GM10248 (cell line): ENCODE results near the gene USP48.

Experiments used
- CTCF ChIA-PET: fragments of 300-600 bp; sonication (Branson Sonifier 250); formaldehyde crosslinking; extraction: SDS; loops from one replicate; lab custom pipeline; 2021; ENCODE audit warnings: antibody characterized with exemption; lab: Yijun Ruan, JAX
- POLR2A ChIA-PET: fragments of 350-650 bp; sonication (Branson Sonifier 250); formaldehyde crosslinking; extraction: SDS; loops from one replicate; lab custom pipeline; 2020; ENCODE audit warnings: antibody characterized with exemption; lab: Yijun Ruan, JAX
- DNase-seq: peaks from one replicate; pipeline ENCODE4 v3.0.0; 2012; ENCODE audit errors: extremely low spot score
- TF ChIP-seq, protein P1 (sequence below): IDR thresholded peaks from 2 replicates; pipeline ENCODE4 v1.5.1; 2012; ENCODE audit warnings: mild to moderate bottlenecking, low read depth; ENCODE audit errors: extremely low read depth, missing control alignments, control extremely low read depth

USP48 gene

DNA sequence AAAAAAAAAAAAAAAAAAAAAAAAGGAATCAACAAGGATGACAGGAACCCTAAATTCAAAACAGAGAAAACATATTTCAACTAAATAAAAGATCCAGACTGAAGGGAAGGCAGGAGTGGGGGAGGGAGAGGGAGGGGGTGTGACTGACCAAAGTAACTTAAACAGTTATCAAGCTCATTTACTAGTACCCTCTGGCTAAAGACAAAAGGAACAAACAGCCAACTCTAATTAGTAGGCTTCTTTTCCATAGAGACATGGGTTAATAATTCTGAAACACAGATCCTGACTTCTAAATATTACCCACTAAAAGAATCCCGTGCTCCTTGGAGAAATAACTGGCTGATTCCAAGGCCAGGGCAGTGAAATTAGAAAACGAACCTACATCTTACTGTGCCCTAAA, 23.8 kb downstream of the USP48 start:
- CTCF ChIA-PET = no interaction called here
- TF ChIP-seq, protein P1, sequence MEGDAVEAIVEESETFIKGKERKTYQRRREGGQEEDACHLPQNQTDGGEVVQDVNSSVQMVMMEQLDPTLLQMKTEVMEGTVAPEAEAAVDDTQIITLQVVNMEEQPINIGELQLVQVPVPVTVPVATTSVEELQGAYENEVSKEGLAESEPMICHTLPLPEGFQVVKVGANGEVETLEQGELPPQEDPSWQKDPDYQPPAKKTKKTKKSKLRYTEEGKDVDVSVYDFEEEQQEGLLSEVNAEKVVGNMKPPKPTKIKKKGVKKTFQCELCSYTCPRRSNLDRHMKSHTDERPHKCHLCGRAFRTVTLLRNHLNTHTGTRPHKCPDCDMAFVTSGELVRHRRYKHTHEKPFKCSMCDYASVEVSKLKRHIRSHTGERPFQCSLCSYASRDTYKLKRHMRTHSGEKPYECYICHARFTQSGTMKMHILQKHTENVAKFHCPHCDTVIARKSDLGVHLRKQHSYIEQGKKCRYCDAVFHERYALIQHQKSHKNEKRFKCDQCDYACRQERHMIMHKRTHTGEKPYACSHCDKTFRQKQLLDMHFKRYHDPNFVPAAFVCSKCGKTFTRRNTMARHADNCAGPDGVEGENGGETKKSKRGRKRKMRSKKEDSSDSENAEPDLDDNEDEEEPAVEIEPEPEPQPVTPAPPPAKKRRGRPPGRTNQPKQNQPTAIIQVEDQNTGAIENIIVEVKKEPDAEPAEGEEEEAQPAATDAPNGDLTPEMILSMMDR = no peak
- POLR2A ChIA-PET = interaction anchor here (0.7 kb wide), 1 partner anchor 1511 kb away, joined by 9 read pairs; no protein-coding TSS in a partner anchor
- no peak for DNase-seq

DNA sequence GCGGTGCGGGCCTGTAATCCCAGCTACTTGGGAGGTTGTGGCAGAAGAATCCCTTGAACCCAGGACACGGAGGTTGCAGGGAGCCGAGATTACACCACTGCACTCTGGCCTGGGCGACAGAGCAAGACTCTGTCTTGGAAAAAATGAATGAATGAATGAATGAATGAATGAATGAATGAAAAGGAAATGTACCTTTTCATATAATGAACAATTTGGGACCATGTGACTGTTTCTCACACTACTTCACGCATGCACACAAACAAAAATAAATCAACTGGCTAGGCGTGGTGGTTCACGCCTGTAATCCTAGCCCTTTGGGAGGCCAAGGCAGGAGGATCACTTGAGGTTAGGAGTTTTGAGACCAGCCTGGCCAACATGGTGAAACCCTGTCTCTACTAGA, 24.3 kb downstream of the USP48 start:
- TF ChIP-seq, protein P1 = no peak
- no peak for DNase-seq
- ChIA-PET CTCF (no interaction called here), POLR2A (no interaction called here)

DNA sequence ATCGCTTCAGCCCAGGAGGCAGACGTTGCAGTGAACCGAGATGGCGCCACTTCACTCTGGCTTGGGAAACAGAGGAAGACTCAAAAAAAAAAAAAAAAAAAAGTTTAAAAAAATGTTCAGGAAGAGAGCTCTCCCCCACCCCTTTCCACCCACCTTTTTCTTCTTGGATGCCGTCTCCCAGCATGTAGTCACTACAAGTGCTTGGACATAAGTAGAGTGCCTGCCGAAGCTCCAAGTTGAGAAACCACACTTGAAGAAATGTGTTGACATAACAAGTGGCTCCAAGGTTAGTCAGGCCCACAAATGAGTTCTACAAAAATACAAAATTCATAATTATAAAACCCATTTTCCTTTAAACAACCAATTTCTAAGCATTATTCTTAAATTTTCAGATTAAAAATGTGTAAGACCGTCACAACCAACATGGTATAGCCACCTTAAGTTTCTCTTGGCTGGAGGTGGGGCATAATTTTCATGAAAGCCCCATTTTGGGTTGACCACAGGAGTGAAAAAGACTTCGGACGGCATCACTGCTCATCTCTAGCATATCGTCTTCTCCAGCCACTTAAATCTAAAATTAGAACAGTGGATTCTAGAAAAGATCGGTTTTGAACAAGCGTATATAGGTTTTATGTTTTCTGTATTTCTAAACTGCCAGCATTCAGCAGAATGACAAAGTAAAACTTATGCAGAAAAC, 26.4 kb downstream of the USP48 start:
- ChIA-PET POLR2A (interaction anchor here (0.6 to 0.7 kb wide), 2 partner anchors 14 to 316 kb away, joined by 3 to 6 read pairs; no protein-coding TSS in a partner anchor), CTCF (interaction anchor here (1.4 kb wide), 1 partner anchor 8 kb away, joined by 3 read pairs; no protein-coding TSS in a partner anchor)
- TF ChIP-seq, protein P1 = no peak
- DNase-seq = no peak

DNA sequence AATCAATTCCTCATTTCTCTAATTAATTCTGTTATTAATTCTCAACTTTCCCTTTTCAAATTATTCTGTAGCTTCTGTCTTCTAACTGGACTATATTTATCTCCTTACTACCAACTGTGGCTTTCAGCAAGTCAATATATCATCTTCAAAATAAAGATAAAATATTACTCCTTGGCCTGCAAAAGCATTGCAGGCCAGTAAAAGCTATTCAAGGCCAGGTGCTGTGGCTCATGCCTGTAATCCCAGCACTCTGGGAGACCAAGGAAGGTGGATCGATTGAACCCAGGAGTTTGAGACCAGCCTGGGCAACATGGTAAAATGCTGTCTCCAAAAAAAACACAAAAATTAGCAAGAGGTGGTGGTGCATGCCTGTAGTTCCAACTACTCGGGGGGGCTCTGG, 27.9 kb downstream of the USP48 start:
- no peak for DNase-seq
- POLR2A ChIA-PET = no interaction called here
- TF ChIP-seq, protein P1 = no peak
- CTCF ChIA-PET = interaction anchor here (1.0 kb wide), 1 partner anchor 28 kb away, joined by 3 read pairs; the partner anchor contains the start of gene USP48

DNA sequence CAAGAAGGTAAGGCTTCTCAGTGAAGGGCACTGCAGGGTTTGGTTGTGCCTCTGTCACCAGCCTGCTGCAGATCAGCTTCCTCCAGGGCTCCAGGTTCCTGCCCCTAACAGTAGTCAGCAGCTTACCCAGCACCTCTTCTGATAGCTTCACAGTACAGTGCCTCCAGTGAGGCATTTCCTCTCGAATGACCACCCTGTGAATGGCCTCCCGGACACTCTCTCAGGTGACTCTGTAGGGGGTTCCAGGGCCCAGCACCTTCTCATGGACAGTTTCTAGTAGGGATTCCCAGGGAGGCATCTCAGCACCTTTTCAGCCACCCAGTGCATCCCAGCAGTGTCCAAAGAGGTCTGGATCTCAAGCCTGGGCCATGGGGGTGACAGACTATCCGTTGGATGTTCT, 28.4 kb downstream of the USP48 start:
- ChIA-PET POLR2A (no interaction called here), CTCF (no interaction called here)
- no peak for DNase-seq
- TF ChIP-seq, protein P1 = no peak

DNA sequence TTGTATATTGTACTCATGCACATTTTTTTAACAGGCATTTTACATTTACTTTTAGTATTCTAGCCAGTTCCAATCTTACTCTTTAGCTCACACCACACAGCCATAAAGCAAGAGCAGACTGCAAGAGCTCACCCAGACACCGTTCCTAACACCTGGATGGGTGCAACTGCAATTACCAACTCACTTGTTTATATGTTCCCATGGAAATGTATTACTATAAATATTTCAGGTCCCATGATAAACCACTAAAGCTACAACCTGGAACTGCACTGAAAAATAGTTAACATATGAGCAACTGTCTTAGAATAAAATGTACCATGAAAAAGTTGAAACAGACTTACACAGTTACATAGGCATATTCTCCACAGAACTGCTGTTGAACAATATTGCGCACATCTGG, 30.8 kb downstream of the USP48 start:
- TF ChIP-seq, protein P1 = no peak
- ChIA-PET CTCF (interaction anchor here (0.7 to 1.4 kb wide), 5 partner anchors 10 to 48 kb away, joined by 3 to 6 read pairs (median 3); no protein-coding TSS in a partner anchor), POLR2A (no interaction called here)
- no peak for DNase-seq
